Kidney capillary endothelial cell (primary cell): ENCODE results near the gene SELP.

Experiments
- DNase-seq: peaks from one replicate; pipeline ENCODE4 v3.0.0-alpha.2; 2018; ENCODE audit warnings: low spot score

Gene SELP

DNA sequence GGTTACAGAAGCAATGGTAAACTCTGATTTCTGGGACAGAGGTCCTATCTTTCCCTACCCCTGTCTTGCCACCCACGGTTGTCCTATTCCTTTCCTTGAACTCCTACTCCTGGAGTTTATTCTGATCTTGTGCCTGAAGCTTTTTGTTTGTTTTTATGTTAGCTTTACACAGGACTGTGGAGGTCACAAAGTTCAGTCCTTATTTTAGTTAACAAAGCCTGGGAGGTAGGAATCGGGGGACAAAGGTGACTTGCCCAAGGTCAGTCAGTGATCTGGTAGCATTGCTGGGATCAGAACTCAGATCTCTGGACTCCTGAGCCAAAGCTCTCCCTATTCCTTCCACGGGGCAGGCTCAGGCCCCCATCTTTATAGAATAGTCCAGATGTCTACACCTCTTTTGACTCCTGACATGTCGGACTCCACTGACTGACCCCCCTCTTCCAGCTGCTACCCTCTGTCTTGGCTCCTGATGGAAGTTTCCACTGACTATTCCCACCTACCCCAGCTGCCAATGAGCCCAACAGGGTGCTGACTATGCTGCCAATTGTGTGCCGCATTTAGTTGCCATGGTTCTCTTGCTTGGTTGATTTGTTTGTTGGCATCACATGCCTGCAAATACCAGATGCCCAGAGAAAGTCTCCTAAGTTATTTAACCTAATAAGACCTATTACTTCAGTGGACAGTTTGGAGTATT is 53.5 kb downstream of the SELP start:
- no peak for DNase-seq

- DNase-seq: no peak
These were observed 55.6 kb downstream of the SELP start for GRCh38 chr1:169574336-169574735.

DNA sequence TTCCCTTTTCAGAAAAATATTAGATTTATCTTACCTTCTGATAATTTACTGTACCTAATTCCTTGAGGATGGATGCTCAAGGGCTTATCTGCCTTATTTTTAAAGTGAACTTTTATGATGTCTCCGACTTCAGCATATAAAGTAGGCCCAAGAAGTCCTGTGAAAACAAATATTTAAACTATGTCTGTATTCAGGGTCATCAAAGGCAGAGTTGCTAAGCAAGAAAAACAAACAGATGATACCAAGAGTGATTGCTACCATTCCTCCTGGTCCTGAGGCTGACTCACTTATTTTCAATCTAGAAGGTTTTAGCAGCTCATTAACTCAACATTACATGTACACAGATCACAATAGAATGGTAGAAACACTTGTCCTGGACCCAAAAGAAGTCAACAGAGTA is 57.7 kb downstream of the SELP start:
- DNase-seq: no peak

DNA sequence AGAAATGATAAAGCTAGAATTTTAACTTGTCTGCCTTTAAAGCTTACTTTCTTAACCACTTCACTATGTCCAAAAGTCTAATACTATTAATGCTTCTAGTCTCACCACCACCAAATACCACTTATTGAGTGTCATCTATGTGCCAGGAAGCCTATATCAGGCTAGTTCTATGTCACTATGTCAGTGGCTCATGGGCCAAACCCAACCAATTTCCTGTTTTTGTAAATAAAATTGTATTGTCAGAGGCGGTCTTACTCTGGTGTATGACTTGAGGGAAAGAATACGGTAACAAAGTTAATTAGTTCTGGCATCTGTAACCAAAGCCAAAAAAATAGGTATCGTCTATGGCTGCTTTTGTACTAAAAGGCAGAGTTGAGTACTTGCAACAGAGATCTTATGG is 58.5 kb downstream of the SELP start:
- DNase-seq: no peak

DNA sequence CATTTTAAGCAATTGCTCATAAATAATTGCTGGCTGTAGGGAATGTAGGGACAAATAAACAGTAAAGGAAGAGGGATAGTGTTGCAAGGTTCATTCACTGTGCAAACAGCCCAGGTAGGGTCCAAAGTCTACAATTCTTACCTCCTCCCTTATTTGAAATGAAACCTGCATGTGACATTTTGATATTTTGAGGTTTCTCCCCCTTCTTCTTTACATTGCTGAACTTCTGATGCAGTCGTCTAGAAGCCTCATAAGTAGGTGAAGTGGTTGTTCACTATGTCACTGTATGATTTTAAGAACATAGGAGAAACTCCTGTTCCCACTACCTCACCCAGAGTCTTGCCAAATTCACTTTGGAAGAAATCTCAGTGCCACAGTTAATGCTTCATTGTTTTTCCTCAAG is 59.8 kb downstream of the SELP start:
- DNase-seq: no peak

GRCh38 chr1:169568497-169568896 is 61.4 kb downstream of the SELP start:
- DNase-seq: no peak

- no peak for DNase-seq
These were observed 64.3 kb downstream of the SELP start for GRCh38 chr1:169565335-169566271.

DNA sequence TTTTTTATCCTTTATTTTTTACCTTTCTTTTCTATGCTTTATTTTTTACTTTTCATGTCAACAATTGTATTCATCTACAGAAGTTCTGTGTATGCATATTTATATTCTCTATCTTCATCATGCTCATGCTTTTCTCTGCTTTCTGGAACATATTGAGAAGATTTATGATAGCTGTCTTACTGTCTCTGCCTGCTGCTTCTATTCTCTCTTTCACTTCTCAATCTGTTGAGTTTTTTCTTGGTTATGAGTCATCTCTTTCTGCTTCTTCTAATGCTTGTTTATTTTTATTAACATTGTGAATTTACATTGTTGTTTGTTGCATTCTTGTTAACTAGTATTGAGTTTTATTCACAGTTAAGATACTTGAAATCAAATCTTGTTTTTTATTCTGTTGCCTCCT is 66.3 kb downstream of the SELP start:
- DNase-seq: no peak

DNA sequence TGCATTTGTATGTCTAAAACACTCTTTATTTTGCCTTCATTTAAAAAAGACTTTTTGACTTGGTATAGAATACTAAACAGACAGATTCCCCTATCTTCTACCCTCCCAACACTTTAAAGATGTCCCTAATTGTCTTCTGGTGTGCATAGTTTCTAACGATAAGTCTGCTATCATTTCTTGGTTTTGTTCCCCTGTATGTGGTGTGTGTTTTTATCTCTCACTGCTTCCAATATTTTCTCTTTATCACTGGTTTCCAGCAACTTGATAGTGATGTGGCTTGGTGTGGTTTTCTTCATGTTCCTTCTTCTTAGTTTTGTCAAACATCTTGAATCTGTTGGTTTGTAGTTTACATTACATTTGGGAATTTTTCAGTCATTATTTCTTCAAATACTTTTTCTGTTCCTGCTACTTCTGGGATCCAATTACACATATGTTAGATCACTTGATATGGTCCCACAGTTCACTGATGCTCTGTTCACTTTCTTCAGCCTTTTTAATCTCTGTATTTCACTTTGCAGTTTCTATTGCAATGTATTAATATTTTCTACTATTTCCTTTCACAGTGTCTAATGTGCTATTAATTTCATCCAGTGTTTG is 66.8 kb downstream of the SELP start:
- DNase-seq: no peak

GRCh38 chr1:169561692-169562091 is 68.2 kb downstream of the SELP start:
- DNase-seq: no peak

- no peak for DNase-seq
These were observed 72.8 kb downstream of the SELP start for GRCh38 chr1:169557131-169557530.

DNA sequence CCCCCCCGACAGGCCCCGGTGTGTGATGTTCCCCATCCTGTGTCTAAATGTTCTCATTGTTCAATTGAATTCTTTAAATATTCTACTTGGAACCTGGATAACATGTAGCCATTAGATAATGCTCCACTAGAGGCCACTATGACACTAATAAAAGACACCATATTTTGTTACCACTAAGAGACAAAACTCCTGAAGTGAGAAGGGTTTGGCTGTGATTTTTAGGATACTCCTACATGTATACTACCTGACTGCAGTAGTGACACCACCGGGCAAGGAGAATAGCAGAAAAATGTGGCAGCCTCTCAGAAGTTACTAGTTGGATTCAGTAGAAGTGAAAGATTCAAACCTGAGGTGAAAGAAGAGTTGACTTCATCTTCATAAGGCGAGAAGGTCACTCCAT is 79.6 kb downstream of the SELP start:
- peak; percentile 35 for DNase-seq

- DNase-seq: no peak
These were observed 81.6 kb downstream of the SELP start for GRCh38 chr1:169548282-169548681.

- peak; percentile 57 for DNase-seq
These were observed 83.6 kb downstream of the SELP start for GRCh38 chr1:169546087-169546995.

- DNase-seq: no peak
These were observed 84.5 kb downstream of the SELP start for GRCh38 chr1:169545472-169545871.

GRCh38 chr1:169538998-169539871 is 90.7 kb downstream of the SELP start:
- no peak for DNase-seq
